Stimulated activated CD4-positive, alpha-beta T cell treated with anti-CD3 and anti-CD28 coated beads, Interleukin-1b, Interleukin-23, amount 100 ng/mL, for 4 hours (primary cell): ENCODE data around the gene TAS2R1.

Experiments
- DNase-seq, 2 donors: peaks; one replicate each; pipeline ENCODE4 v3.0.0-alpha.2; 2020; ENCODE audit warnings: low read depth in 2 of 2

The TAS2R1 gene, protein sequence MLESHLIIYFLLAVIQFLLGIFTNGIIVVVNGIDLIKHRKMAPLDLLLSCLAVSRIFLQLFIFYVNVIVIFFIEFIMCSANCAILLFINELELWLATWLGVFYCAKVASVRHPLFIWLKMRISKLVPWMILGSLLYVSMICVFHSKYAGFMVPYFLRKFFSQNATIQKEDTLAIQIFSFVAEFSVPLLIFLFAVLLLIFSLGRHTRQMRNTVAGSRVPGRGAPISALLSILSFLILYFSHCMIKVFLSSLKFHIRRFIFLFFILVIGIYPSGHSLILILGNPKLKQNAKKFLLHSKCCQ

DNA sequence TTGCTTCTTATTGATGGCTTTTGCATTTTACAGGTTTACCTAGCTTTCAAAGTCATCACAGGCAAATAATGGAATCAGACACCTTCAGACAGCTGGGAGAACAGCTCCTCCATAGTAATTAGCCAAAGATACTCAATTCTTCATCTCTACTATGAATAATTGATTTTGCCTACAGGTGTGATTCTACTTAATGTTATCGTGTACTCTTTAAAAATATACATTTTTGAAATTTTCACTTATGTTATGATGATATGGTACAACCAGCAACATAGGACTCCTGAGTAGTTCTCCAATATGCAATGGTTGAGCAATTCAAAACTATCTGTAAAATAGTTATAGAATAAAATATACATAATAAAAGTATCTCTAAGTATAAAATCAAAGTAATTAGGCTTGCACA is at the start of gene TAS2R1:
Gene TAS2R1, minus strand, starts transcription at position 101 of the 400 bp plus-strand sequence. CDS start 319 bp downstream, outside the sequence.
- no peak for DNase-seq

DNA sequence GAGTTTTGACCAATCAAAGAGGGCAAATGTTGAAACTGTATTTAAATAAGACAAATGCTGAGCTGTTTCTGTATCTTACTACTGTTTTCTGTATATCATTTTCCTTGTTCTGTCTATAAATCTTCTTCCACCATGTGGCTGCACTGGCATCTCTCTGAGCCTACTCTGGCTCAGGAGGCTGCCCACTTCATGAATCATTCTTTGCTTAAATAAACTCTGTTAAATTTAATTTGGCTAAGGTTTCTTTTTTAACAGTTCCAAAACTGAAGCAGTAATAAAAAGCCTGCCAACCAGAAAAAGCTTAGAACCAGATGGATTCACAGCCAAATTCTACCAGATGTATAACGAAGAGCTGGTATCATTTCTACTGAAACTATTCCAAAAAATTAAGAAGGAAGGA is 40.2 kb upstream of the TAS2R1 start:
- DNase-seq: no peak

DNA sequence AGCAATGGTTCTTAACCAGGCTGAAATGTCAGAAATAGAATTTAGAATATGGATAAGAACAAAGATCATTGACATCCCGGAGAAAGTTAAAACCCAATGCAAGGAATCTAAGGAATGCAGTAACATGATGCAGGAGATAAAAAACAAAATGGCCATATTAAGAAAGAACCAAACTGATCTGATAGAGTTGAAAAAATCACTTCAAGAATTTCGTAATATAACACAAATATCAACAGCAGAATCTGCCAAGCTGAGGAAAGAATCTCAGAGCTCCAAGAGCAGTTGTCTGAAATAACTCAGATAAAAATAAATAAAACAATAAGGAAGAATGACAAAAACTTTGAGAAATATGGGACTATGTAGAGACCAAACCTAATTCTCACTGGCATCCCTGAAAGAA is 37.8 kb upstream of the TAS2R1 start:
- no peak for DNase-seq

DNA sequence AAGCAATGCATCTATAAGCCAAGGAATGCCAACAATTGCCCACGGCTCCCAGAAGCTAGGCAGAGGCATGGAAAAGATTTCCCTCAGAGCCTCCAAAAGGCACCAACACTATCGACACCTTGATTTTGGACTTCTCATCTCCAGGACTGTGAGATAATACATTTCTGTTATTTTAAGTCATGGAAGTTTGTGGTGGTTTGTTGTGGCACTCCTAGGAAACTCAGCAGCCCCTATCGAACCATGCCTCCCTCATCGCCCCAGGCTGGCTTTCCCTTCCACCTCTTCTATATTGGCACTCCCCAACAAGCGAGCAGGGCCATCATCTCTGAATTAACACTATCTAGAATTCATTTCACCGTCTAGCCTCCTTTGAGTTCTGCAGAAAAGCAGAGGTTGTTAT is 33.7 kb upstream of the TAS2R1 start:
- DNase-seq: no peak

DNA sequence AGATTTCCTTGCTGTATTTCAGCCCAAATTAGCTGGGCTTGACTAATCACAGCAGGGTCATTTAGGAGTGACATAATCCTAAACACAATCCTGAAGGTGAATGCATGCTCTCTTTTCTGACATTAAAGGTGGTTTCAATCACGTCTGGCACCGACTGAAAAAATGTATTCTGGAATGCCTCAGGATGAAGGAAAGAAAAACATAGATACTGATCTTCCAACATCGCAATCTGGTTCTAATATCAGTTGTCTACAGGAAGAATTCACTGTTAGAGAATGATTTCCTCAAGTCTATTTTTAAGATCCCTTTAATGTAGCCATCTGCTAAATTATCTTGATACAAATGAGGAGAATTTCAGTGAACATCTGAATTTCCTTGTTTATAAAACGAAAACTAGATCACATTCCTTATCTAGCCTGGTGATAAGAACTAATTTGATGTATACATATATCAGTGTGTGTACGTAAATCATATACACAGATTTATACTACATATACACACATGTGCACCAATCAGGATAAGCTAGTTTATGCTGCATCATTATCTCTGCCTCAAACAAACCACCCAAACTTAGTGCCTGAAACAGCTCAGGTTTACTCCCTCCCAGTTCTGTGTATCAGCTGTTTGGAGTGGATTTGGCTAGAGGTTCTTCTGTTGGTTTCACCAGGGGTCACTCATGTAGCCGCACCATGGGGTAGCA is 31.3 kb upstream of the TAS2R1 start:
- DNase-seq: no peak

DNA sequence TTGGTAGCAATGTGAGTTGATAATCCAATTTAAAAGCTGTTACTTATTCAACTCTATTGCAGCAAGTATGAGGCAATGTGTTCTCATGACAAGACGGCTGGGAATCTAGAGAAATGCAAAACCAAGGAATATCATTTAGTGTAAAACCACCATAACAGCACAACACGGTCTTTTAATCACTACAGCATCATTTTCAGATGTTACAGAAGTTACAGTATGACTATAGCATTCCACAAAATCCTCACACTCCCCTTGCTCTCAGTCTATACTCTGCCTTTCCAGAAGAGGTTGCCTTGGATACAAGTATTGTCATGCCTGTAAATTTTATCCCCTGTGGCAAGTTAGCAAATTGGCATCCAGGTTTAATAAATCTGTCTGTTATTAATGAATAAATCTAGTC is 28.6 kb upstream of the TAS2R1 start:
- no peak for DNase-seq

DNA sequence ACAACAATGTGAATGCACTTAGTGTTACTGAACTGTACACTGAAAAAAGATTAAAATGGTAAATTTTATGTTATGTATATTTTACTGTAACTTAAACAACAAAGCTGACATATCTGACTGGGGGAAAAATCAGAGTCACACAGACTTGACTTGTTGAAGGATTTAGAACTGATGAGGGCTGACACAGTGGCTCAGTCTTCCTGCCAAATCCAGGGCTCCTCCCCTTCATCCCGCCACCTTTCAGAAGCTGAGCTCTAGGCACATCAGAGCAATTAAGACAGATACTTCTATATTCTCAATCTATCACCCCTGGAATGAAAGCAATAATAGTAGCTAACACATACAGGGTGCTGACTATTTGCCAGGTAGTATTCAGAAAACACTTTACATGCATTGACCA is 27.7 kb upstream of the TAS2R1 start:
- DNase-seq: no peak

DNA sequence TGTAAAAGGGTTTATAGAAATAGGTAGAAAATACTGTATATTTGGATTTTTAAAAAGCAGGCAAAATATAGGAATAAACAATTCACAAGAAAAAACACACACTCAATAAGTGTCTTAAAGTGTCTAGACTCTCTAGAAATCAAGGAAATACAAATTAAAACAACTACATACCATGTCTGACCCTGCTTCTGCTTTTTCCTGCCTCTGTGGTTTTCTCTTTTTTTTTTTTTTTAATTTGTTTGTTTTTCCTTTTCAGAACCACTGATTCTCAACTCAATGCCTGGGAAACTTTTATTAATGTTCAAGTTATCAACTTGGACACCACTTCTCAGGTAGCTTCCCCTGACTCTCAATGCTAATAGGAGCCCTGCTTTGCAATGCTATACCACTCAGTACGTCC is 25.5 kb upstream of the TAS2R1 start:
- DNase-seq: no peak

DNA sequence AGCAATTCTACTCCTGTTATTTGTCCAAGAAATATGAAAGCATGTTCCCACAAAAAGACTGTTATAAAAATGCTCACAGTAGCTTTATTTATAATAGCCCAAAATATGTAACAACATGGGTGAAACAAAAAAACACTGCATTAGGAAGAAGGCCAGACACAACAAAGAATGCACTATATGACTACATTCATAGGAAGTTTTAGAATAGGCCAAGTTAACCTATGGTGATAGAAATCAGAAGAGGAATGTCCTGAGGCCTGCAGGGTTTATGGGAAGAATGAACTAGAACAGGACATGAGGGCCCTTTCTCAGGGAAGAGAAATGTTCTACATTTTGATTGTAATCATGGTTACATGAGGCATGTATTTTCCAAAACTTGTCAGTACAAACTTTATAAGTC is 24.7 kb upstream of the TAS2R1 start:
- no peak for DNase-seq

DNA sequence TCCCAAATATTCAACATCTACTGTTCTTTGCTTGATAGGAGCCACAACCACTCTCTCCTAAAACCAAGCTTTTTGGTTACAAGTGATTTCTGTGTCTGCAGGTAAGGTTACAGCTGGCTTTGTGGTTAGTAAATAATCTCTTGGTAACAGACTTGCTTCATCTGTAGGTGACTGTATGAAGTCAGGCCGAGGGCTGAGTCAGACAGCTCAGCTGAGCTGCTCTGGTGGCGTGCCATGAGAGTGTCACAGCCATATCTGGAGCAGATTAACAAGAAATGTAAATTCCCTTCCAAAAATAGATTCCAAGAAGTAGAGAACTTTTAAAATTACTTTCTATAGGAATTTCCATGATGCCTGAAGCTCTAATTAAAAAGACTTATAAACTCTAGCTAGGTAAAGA is 23.7 kb upstream of the TAS2R1 start:
- DNase-seq: no peak

DNA sequence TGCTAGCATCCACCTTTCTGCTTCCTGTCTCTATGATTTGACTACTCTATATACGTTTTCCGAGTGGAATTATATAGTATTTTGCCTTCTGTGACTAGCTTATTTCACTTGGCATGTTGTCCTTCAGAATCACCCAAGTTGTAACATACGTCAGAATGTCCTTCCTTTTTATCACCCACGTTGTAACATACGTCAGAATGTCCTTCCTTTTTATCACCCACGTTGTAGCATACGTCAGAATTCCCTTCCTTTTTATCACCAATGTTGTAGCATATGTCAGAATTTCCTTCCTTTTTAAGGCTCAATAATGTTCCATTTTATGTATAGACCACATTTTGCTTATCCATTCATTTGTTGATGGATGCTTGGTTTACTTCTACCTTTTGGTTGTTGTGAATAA is 22.9 kb upstream of the TAS2R1 start:
- no peak for DNase-seq

DNA sequence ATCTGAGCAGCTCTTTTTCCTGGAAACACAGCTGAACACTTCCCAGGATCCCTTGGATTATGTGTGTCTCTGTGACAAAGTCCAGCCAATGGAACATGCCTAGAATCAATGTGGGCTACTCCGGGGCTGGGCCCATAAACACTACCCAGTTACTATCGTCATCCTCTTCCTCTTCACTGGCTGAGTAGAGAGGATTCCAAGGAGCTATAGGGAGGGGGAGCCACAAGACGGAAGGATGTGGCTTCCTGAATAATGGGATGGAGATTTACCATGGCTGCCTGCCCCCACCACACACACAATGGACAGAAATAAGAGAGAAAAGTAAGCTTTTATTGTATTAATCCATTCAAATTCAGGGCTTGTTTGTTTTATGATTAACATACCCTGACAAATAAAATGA is 22.1 kb upstream of the TAS2R1 start:
- DNase-seq: no peak

DNA sequence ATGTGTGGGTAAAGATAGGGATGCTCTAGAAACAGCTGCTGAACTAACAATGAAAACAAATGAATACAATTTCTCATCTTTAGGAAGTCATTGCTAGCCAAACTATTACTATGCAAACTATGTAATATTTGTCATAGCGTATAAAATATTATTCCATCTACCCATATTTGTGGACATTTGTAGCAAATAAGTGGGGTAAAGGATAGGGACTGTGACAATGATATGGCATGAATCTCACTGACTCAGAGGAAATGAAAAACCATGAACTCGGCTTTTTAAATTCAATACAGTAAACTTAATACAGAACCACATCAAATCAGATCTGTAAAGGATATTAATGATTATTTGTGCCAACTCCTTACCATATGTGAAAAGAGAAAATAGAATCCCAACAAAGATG is 16.7 kb upstream of the TAS2R1 start:
- no peak for DNase-seq

DNA sequence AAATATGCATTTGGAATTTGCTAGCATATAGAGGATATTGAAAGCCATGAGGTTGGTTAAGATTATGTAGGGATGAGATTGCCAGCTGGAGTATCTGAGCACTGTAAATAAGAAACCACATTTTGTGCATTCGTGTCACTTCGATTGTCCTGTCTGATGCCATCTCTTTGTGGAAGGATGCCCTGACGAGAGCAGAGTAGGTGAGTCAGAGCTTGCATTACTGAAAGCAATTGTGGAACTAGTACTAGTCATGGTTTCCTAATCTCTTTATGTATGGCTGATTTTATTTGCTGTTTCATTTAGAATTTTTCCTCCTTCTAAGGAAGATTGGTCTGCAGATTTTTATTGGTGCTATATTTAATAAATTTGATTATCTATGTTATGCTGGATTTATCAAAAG is 14.5 kb upstream of the TAS2R1 start:
- DNase-seq: no peak

DNA sequence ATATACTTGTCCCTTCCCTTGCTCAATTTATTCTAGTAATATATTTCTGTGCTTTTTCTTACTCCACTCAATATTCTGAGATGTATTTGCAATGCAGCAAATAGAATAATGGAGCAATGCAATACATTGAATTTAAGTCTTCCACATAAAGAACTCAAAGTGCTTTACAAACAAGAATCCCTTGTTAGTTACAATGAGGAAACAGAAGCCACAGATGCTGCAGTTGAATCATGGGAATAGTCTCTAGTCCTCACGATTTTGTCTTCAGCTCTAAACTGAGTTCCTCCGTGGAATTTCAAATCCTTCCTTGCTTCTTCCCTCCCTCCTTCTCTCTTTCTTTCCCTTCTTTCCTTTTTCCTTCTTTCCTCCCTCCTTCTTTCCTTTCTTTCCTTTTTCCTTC is 12.5 kb upstream of the TAS2R1 start:
- no peak for DNase-seq

DNA sequence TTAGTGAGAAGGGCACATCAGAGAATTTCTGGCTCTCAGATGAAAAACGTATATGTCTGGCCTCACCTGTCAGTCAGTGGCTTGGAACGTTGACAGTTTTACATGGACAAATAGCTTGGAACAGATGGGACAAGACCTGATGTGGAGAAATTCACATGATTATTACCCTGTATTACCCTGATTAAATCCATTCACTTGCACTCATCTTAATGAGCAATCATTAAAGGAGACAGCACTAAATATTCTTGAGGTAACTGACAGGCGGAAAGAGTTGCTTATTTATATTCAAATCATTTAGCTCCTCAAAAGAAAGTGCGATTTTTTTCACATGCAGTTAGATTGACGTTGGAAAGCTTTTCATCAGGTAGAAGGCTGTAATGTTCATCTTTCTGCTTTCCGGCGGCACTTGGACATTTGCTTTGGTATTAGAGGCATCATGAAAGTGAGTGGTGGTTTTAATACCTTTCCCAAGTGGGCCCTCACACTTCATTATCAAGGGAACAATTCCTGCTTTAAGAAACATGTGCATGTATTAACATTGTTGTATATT is 11.7 kb upstream of the TAS2R1 start:
- DNase-seq: no peak

DNA sequence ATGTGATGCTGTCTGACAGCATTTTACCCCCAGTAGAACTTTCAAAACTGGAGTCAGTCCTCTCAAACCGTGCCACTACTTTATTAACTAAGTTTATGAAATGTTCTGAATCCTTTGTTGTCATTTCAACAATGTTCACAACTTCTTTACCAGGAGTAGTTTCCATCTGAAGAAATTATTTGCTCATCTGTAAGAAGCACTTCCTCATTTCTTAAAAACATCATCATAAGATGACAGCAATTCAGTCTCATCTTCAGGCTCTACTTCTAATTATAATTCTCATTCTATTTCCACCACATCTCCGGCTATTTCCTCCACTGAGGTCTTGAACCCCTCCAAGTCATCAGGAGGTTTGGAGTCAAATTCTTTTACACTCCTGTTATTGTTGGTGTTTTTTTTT is 2.3 kb upstream of the TAS2R1 start:
- no peak for DNase-seq

DNA sequence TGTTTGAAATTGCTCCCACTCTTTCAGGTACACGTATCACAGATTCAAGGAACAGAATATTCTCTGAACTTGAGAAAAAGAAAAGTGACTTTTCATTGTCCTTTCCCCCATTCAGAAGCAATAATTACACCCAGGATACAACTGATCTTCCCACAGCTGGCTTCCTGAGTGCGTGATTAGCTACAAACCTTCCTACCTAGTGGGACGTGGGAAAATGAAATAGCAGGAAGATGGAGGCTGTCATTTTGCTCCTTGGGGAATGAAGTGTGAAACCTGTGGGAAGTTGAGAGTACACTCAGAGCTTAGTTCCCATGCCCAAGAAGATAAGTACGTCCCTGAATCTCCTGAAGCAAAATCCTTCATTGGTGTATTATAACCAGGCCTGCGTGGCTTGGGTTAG is 2.6 kb downstream of the TAS2R1 start:
- DNase-seq: no peak

DNA sequence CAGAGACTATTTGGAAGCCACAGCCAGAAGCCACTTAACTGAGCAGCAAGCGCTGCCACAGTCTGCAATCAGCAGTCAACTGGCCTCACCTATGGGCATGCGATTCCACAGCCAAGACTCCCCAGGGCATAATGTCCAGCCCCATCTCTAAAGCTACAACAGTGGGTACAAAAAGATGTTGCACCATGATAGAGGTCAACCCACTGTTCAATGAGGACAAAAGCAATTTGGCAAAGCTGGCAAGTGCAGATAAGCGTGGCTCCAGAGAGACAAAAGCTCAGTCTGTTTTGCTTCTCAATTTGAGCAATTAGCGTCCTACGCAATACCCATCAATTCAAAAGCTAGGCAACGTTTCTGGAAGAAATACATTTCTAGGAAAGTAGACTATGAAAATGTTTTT is 3.2 kb downstream of the TAS2R1 start:
- DNase-seq: no peak

DNA sequence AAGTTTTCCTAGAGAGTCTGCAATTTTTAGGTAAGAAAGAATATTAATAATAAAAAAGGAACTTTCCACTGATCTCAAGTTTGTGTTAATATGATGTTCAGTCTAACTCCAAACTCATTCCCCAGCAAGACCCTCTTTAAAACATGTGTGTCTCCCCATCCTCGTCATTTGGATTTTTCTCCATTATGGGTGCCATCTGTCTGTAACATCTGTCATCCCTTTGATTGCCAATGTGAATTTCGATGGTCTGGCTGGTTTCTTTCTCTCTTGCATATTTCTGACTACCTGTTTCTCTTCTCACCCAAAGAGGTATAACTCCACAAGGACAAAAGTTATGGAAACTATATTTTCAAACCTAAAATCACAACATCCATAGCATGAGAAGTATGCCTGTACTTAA is 4.4 kb downstream of the TAS2R1 start:
- no peak for DNase-seq

DNA sequence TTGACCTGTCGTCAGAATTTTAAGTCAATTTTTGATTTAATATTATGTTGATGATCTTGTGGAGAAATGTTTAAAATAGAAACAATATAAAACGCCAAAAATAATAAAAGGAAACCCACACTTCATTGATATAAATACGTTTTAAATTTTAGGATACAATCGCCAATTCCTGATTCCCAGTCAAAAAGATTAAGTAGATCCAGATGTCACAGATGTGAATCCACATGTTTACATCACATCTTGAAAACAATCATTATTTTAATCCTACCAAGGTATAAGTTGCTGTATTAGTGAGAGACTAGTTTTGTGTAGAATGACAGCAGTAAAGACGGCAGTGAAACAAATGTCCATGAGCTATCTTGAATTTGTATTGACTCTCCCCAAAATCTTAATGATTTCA is 4.9 kb downstream of the TAS2R1 start:
- no peak for DNase-seq

DNA sequence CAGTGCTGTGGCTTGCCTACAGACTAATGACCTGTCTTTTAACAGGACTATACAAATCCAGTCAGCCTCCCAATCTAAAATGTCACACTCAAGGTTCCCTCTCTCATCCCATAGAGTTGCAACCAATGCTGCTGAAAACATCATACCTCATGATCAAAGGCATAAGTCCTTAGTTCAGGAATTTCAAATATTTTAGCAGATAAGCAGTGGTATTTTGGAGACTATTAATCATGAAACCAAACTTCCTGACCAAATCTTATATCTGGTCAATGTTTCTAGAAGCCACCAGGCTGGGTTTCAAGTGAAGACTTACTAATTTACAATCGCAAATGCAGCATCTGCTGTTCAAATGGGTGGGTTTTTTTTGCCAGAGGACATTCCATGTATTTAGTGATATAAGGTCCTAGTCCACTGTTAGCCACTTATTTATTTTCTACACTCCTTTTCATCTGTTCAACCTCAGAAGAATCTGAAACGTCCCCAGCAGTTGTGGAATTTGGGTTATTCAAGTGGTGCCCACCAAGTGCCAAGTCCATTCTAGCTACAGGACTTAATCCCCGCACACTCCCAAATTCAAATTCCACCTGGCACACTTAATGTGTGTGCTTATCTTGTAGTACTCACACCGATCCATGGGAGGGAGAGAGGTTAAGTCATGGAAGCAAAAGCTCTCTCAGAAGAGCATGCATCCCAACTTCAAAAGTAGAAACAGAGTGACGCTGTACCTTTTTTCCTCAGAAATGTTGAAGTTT is 5.8 kb downstream of the TAS2R1 start:
- DNase-seq: no peak

DNA sequence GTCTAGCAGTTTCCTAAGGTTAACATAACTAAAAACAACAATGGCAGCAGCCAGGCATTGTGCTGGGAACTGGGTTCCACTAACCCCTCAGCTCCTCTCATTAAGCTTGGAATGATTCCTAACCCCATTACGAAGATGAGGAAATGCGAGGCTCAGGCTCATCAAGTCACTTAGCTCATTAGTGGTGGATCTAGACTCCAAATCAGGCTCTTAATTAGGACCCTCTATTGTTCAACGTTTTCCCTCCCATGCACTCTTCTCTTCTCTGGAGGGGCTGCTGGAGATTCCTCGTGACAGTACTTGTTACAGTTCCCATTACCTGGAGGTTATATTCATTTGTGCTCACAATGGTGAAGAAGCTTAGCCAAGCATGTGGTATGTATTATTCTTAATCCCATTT is 6.5 kb downstream of the TAS2R1 start:
- no peak for DNase-seq
